Skeletal muscle tissue (tissue), 4 donors: ENCODE data around the gene KCNA1. TPM values are rescaled to one million over a fixed set of nuclear protein-coding genes. Genes with fewer than 3 reads are reported as not detected.
A peak's percentile ranks its signal among the peaks of the same experiment; 100 is the strongest.

ENCODE experiments used
- H3K27ac ChIP-seq: one replicate; pipeline ENCODE4 v1.7.0; 2013; ENCODE audit warnings: mild to moderate bottlenecking, low read depth, low read length, inconsistent platforms
- H3K27me3 ChIP-seq, 3 donors: one replicate each; pipeline ENCODE4 v1.7.0; 2013; ENCODE audit warnings: low read length in 3 of 3; ENCODE audit not compliant: control insufficient read depth in 3 of 3, insufficient read depth in 3 of 3
- H3K36me3 ChIP-seq, 3 donors: one replicate each; pipeline ENCODE4 v1.7.0; 2013; ENCODE audit warnings: low read length in 3 of 3; ENCODE audit not compliant: control insufficient read depth in 3 of 3, insufficient read depth in 3 of 3
- H3K4me1 ChIP-seq, 3 donors: one replicate each; pipeline ENCODE4 v1.7.0; 2013; ENCODE audit warnings: low read length in 3 of 3, mild to moderate bottlenecking in 3 of 3; ENCODE audit not compliant: control insufficient read depth in 3 of 3, insufficient read depth in 3 of 3
- H3K4me3 ChIP-seq, 3 donors: one replicate each; pipeline ENCODE4 v1.7.0; 2013; ENCODE audit warnings: low read length in 3 of 3
- H3K9ac ChIP-seq, 3 donors: one replicate each; pipeline ENCODE4 v1.7.0; 2013; ENCODE audit warnings: low read length in 3 of 3, mild to moderate bottlenecking in 3 of 3, moderate library complexity in 2 of 3, low read depth in 1 of 3
- H3K9me3 ChIP-seq, 3 donors: one replicate each; pipeline ENCODE4 v1.7.0; 2013; ENCODE audit warnings: low read length in 3 of 3; ENCODE audit not compliant: control insufficient read depth in 3 of 3
- total RNA-seq: library from RNA; depleted of rRNA; stranded (reverse); fragments of >200 nt; gene quantifications from one replicate; pipeline ENCODE4 v1.2.3, GENCODE V29; 2014
- donor health status: Osteomylitis.

The KCNA1 gene
- total RNA-seq, 1 donor from 2014 or later: 1.6 TPM

GRCh38 chr12:4956968-4957367 lies 47.3 kb downstream of the KCNA1 start:
- Histone ChIP-seq H3K9ac (no peak overlapping the region), H3K27ac (no peak overlapping the region), H3K27me3 (peaks cover 4 to 19% (median 17%) of the 10 kb centered on the region in 3 donors), H3K9me3 (no peaks in the 10 kb centered on the region), H3K36me3 (no peaks in the 10 kb centered on the region), H3K4me3 (no peak overlapping the region), H3K4me1 (no peaks in the 10 kb centered on the region)

- Histone ChIP-seq H3K9me3 (no peaks in the 10 kb centered on the region), H3K4me1 (no peaks in the 10 kb centered on the region), H3K4me3 (no peak overlapping the region), H3K27me3 (peaks cover 4 to 24% (median 22%) of the 10 kb centered on the region in 3 donors), H3K27ac (no peak overlapping the region), H3K9ac (no peak overlapping the region), H3K36me3 (no peaks in the 10 kb centered on the region)
Measured at GRCh38 chr12:4957761-4958160, 48.1 kb downstream of the KCNA1 start.

- no peak overlapping the region for H3K9ac ChIP-seq
- H3K4me1 ChIP-seq: no peaks in the 10 kb centered on the region
- no peak overlapping the region for H3K4me3 ChIP-seq
- no peaks in the 10 kb centered on the region for H3K9me3 ChIP-seq
- H3K27ac ChIP-seq: no peak overlapping the region
- H3K27me3 ChIP-seq: peaks cover 5 to 26% (median 23%) of the 10 kb centered on the region in 3 donors
- H3K36me3 ChIP-seq: no peaks in the 10 kb centered on the region
Measured at GRCh38 chr12:4958697-4959375, 49.1 kb downstream of the KCNA1 start.

GRCh38 chr12:4959381-4959780 lies 49.7 kb downstream of the KCNA1 start:
- Histone ChIP-seq H3K27ac (no peak overlapping the region), H3K4me1 (no peaks in the 10 kb centered on the region), H3K4me3 (no peak overlapping the region), H3K36me3 (no peaks in the 10 kb centered on the region), H3K9ac (no peak overlapping the region), H3K9me3 (no peaks in the 10 kb centered on the region), H3K27me3 (peaks cover 10 to 27% (median 23%) of the 10 kb centered on the region in 3 donors)

- Histone ChIP-seq H3K4me3 (peak overlapping the region in 1 of 3 donors; percentile 6), H3K4me1 (no peaks in the 10 kb centered on the region), H3K27ac (no peak overlapping the region), H3K9me3 (no peaks in the 10 kb centered on the region), H3K9ac (no peak overlapping the region), H3K27me3 (peaks cover 11 to 28% (median 21%) of the 10 kb centered on the region in 3 donors), H3K36me3 (no peaks in the 10 kb centered on the region)
Measured at GRCh38 chr12:4960030-4960429, 50.3 kb downstream of the KCNA1 start.

GRCh38 chr12:4960547-4960946 lies 50.8 kb downstream of the KCNA1 start:
- no peak overlapping the region for H3K4me3 ChIP-seq
- H3K27ac ChIP-seq: no peak overlapping the region
- H3K9me3 ChIP-seq: no peaks in the 10 kb centered on the region
- H3K9ac ChIP-seq: no peak overlapping the region
- peaks cover 9 to 26% (median 21%) of the 10 kb centered on the region in 3 donors for H3K27me3 ChIP-seq
- no peaks in the 10 kb centered on the region for H3K36me3 ChIP-seq
- H3K4me1 ChIP-seq: no peaks in the 10 kb centered on the region

- no peak overlapping the region for H3K4me3 ChIP-seq
- no peaks in the 10 kb centered on the region for H3K36me3 ChIP-seq
- H3K27ac ChIP-seq: no peak overlapping the region
- H3K9me3 ChIP-seq: no peaks in the 10 kb centered on the region
- H3K27me3 ChIP-seq: peaks cover 9 to 22% (median 21%) of the 10 kb centered on the region in 3 donors
- H3K4me1 ChIP-seq: no peaks in the 10 kb centered on the region
- no peak overlapping the region for H3K9ac ChIP-seq
Measured at GRCh38 chr12:4961311-4961710, 51.6 kb downstream of the KCNA1 start.

GRCh38 chr12:4962539-4963486 lies 53.1 kb downstream of the KCNA1 start:
- peaks cover 9 to 24% (median 15%) of the 10 kb centered on the region in 3 donors for H3K27me3 ChIP-seq
- H3K9ac ChIP-seq: no peak overlapping the region
- H3K9me3 ChIP-seq: no peaks in the 10 kb centered on the region
- H3K4me3 ChIP-seq: no peak overlapping the region
- no peaks in the 10 kb centered on the region for H3K4me1 ChIP-seq
- no peaks in the 10 kb centered on the region for H3K36me3 ChIP-seq
- no peak overlapping the region for H3K27ac ChIP-seq
